Stimulated activated CD4-positive, alpha-beta T cell treated with anti-CD3 and anti-CD28 coated beads, Interleukin-4, amount 100 ng/mL, for 1 hour (primary cell): ENCODE data around the gene SRPK2.
"Not testable (repeated sequence)": the region's sequence is repeated elsewhere in the genome, so short reads cannot be mapped to it uniquely, and the experiment has no call there.

Source experiments
- DNase-seq: peaks from one replicate; pipeline ENCODE4 v3.0.0-alpha.2; 2020

Gene SRPK2

GRCh38 chr7:105297309-105297708 is 91.4 kb downstream of the SRPK2 start:
- DNase-seq: no peak

DNA sequence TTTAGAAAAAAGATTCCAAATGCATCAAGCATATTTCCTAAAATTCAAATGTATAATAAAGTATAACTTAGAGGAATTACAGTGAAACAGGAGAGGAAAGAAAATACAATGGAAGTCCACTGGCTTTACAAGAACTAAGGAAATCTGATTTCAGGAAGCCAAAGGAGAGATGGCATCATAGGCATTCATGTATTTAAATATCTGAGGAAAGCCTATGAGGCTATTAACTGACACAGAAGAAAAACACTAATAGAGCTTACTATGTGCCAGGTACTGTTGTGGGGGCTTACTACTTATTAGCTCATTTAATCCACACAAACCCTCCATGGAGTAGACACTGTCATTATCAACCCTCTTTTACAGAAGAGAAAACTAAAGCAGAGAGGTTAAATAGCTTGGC is 92.2 kb downstream of the SRPK2 start:
- DNase-seq: no peak

GRCh38 chr7:105295596-105296352 is 92.9 kb downstream of the SRPK2 start:
- DNase-seq: no peak

DNA sequence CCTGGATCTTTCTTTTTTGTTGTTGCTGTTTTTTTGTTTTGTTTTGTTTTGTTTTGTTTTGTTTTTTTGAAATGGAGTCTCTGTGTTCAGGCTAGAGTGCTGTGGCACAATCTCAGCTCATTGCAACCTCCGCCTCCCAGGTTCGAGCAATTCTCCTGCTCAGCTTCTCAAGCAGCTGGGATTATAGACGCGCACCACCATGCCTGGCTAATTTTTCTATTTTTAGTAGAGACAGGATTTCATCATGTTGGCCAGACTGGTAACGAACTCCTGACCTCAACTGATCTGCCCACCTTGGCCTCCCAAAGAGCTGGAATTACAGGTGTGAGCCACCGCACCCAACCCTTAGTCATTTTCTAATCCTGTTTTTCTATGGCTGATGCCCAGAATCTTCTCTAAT is 94.2 kb downstream of the SRPK2 start:
- DNase-seq: not testable (repeated sequence)

DNA sequence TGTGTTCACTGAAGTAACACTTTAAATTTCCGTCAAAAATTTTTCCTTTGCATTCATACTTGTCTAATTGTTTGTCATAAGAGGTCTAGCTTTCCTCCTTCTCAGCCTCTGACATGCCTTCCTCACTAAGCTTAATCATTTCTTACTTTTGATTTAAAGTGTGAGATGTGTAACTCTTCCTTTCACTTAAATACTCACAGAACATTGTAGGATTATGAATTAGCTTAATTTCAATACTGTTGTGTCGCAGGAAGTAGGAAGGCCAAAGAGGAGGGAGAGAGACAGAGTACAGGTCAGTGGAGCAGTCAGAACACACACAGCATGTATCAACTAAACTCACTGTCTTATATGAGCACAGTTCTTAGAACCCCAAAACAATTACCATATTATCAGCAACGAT is 99.0 kb downstream of the SRPK2 start:
- DNase-seq: no peak

GRCh38 chr7:105286441-105286840 is 102.3 kb downstream of the SRPK2 start:
- no peak for DNase-seq

DNA sequence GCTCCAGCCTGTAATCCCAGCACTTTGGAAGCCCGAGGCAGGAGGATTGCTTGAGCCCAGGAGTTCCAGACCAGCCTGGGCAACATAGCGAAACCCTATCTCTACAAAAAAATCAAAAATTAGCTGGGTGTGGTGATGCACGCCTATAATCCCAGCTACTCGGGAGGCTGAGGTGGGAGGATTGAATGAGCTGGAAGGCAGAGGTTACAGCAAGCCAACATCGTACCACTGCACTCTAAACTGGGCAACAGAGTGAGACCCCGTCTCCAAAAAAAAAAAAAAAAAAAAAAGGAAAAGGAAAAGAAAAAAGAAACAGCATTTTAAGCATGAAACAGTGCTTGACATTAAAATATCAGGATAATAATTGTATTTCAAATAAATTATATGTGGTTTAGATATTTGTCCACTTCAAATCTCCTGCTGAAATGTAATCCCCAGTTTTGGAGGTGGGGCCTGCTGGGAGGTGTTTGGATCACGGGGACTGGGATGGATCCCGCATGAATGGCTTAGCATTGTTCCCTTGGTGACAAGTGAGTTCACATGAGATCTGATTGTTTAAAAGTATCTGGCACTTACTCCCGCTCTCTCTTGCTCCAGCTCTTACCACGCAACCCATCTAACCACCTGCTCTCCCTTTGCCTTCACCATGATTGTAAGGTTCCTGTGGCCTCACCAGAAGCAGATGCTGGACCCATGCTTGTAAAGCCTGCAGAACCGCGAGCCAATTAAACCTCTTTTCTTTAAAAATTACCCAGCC is 103.4 kb downstream of the SRPK2 start:
- DNase-seq: no peak

DNA sequence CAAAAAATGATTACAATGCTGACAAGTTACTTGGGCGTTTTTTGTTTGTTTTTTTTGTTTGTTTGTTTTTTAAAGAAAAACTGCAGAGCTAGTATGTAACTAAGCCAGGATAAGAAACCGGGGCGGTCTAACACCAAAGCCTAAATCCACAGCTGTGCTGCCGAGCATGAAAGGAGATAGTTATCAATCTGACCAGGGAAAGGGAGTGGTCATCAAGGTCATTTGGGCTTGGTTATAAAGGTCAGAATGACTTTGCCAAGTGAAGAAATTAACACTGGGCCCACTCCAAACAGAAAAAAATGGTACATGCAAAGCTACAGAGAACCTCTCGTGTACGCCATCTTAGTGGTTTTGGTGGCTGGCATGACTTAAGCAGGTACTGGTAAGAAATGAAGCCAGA is 104.7 kb downstream of the SRPK2 start:
- DNase-seq: no peak

GRCh38 chr7:105281966-105282365 is 106.8 kb downstream of the SRPK2 start:
- DNase-seq: no peak

DNA sequence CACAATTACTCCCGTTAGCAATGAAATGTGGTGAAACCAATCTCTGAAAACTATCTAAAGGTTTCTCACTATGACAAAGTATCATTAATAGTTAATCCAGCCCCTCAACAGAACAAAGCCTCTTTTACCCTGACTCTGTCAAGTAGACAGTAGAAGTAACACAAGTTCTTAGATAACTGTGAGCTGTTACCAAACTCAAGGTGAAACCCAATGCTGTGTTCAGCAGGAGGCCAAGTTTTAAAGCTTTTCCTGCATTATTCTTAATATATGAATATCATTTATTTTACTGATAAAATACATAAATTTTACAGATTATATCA is 109.1 kb downstream of the SRPK2 start:
- no peak for DNase-seq

GRCh38 chr7:105278973-105279687 is 109.6 kb downstream of the SRPK2 start:
- no peak for DNase-seq

DNA sequence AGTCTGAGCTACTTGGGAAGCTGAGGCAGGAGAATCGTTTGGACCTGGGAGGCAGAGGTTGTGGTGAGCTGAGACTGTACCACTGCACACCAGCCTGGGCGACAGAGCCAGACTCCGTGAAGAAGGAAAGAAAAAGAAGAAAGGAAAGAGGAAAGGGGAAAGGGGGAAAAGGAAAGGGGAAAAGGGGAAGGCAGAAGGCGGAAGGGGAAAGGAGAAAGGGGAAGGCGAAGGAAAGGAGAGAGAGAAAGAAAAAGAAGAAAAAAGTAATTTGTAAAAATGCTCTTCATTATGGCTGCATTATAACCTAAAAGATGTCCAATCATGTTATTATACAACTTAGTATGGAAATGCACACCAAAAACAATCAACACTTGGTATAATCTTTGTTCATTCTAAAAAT is 110.2 kb downstream of the SRPK2 start:
- DNase-seq: no peak

GRCh38 chr7:105277341-105277740 is 111.4 kb downstream of the SRPK2 start:
- no peak for DNase-seq

GRCh38 chr7:105270117-105270516 is 118.6 kb downstream of the SRPK2 start:
- DNase-seq: no peak

DNA sequence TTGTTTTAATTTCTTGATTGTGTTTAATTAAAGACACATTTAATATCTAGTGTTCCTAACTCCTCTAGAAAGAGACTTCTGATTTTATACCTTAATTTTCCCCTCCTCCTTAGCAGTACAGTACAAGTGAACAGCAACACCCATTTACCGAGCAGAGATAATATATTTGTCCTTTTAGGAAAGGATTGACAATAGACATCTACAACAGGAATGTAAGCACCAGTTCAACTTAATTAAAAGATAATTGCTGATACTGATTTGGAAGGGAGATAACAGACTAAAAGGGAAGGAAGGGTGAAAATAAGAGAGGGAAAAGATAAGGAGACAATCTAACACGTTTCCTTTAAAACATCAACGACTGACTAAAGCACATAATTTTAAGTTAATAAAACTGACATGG is 119.3 kb downstream of the SRPK2 start:
- DNase-seq: no peak

GRCh38 chr7:105268511-105269392 is 120.0 kb downstream of the SRPK2 start:
- DNase-seq: no peak

- DNase-seq: no peak
Measured at GRCh38 chr7:105268056-105268455, 120.7 kb downstream of the SRPK2 start.

DNA sequence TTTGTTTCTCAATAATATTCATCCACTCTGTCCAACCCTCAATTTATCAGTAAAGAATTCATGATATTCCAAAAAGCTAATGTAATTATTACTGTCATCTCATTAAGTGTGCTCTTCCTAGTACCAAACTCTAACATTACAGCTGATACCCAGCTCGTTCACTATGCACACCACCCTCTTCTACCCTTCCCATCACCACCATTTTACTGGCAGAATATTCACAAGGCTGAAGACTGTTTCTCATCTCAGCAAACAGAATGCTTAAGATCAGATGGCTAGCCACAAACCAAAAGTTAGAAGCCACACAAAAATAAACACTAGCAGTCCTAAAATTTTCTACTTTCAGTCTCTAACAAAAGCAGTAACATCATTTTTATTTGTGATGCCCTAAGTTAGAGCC is 121.5 kb downstream of the SRPK2 start:
- no peak for DNase-seq

GRCh38 chr7:105264707-105265106 is 124.0 kb downstream of the SRPK2 start:
- no peak for DNase-seq

- DNase-seq: no peak
Measured at GRCh38 chr7:105261689-105262088, 127.0 kb downstream of the SRPK2 start.

GRCh38 chr7:105260201-105260871 is 128.4 kb downstream of the SRPK2 start:
- not testable (repeated sequence) for DNase-seq

DNA sequence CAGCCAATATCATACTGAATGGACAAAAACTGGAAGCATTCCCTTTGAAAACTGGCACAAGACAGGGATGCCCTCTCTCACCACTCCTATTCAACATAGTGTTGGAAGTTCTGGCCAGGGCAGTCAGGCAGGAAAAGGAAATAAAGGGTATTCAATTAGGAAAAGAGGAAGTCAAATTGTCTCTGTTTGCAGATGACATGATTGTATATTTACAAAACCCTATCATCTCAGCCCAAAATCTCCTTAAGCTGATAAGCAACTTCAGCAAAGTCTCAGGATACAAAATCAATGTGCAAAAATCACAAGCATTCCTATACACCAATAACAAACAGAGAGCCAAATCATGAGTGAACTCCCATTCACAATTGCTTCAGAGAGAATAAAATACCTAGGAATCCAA is 129.8 kb downstream of the SRPK2 start:
- not testable (repeated sequence) for DNase-seq
